Tibial nerve (tissue), 4 donors: ENCODE measurements around the gene HIP1. TPM values are rescaled to one million over a fixed set of nuclear protein-coding genes. Genes with fewer than 3 reads are reported as not detected.
"Not testable (repeated sequence)": the region's sequence is repeated elsewhere in the genome, so short reads cannot be mapped to it uniquely, and the experiment has no call there.

Experiments used
- DNase-seq, 2 donors: peaks; one replicate each; pipeline ENCODE4 v3.0.0-alpha.2; 2019; ENCODE audit warnings: low spot score in 2 of 2
- H3K27ac ChIP-seq, 4 donors: fragments of 200-600 bp; sonication (generic) in 3 of 4; one replicate each; pipeline ENCODE4 v1.5.1; 2017 to 2019; ENCODE audit warnings: mild to moderate bottlenecking in 1 of 4
- H3K27me3 ChIP-seq, 2 donors: fragments of 200-600 bp; sonication (generic) in 1 of 2; one replicate each; pipeline versions ENCODE4 v1.5.1 to v1.6.0; 2017 to 2019
- H3K36me3 ChIP-seq, 3 donors: fragments of 200-600 bp; sonication (generic); one replicate each; pipeline ENCODE4 v1.5.1; 2018 to 2019
- H3K4me1 ChIP-seq, 4 donors: fragments of 200-600 bp; sonication (generic) in 3 of 4; one replicate each; pipeline ENCODE4 v1.5.1; 2017 to 2019
- H3K4me3 ChIP-seq, 4 donors: fragments of 200-600 bp; sonication (generic) in 3 of 4; one replicate each; pipeline ENCODE4 v1.5.1; 2017 to 2019; ENCODE audit warnings: mild to moderate bottlenecking in 1 of 4, moderate library complexity in 1 of 4
- H3K9me3 ChIP-seq, 4 donors: fragments of 200-600 bp; sonication (generic) in 3 of 4; one replicate each; pipeline ENCODE4 v1.5.1; 2017 to 2019
- CTCF ChIP-seq, 5 experiments: fragments of 200-600 bp in 3 of 5; fragments of 450-650 bp in 2 of 5; sonication (generic) in 3 of 5; IDR thresholded peaks; one replicate each; pipeline ENCODE4 v1.5.1; 2016 to 2019; ENCODE audit warnings: antibody characterized with exemption in 5 of 5, mild to moderate bottlenecking in 3 of 5, moderate library complexity in 2 of 5
- EP300 ChIP-seq, 2 donors: sonication (generic); formaldehyde crosslinking; IDR thresholded peaks; one replicate each; pipeline ENCODE4 v1.6.1; 2017; ENCODE audit warnings: antibody characterized with exemption in 2 of 2, mild to moderate bottlenecking in 1 of 2
- POLR2A ChIP-seq, 2 donors: fragments of 450-650 bp; IDR thresholded peaks; one replicate each; pipeline ENCODE4 v1.6.1; 2017; ENCODE audit warnings: antibody characterized with exemption in 2 of 2, mild to moderate bottlenecking in 2 of 2, moderate library complexity in 2 of 2
- WGBS, 2 donors: methylation state at CpG; one replicate each; pipeline ENCODE4 v1.1.5; 2018; 5-methylcytosine and 5-hydroxymethylcytosine counted together
- total RNA-seq, 4 donors: library from RNA; depleted of rRNA; stranded (reverse); fragments of >200 nt; gene quantifications; one replicate each; pipeline ENCODE4 v1.1.0, GENCODE V29; 2016

Gene HIP1
- total RNA-seq, 4 donors from 2014 or later: 43.2 to 59.7 (median 49.8) TPM

- 89 to 91% methylated on average over 12 of the region's 12 CpGs for WGBS, 2 donors
- no peak overlapping the region for H3K27ac ChIP-seq
- H3K36me3 ChIP-seq: peaks cover 0 to 17% (median 0%) of the 10 kb centered on the region in 3 donors
- no peak for TF ChIP-seq EP300 (IDR thresholded peaks at IDR 0.05)
- no peak for TF ChIP-seq POLR2A (IDR thresholded peaks at IDR 0.05)
- no peak for TF ChIP-seq CTCF (IDR thresholded peaks at IDR 0.05)
- H3K4me1 ChIP-seq: peaks cover 0 to 2% (median 0%) of the 10 kb centered on the region in 4 donors
- no peak for DNase-seq
- no peaks in the 10 kb centered on the region for H3K9me3 ChIP-seq
- H3K4me3 ChIP-seq: no peak overlapping the region
- no peaks in the 10 kb centered on the region for H3K27me3 ChIP-seq
Observed at GRCh38 chr7:75699993-75700392, 38.7 kb downstream of the HIP1 start.

DNA sequence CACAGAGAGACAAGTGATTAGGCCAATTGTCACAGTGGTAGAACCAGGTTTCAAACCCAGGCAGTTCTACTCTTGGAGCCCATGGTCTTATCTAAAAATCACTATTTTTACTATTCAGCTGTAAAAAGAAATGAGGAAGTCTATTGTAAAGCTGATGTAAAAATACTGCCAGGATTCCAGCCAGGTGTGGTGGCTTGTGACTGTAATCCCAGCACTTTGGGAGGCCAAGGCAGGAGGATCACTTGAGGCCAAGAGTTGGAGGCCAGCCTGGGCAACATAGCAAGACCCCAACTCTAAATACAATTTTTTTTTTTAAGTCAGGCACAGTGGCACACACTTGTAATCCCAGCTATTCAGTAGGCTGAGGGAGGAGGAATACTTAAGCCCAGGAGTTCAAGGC, 40.4 kb downstream of the HIP1 start:
- Histone ChIP-seq H3K27ac (no peak overlapping the region), H3K36me3 (peaks cover 0 to 17% (median 0%) of the 10 kb centered on the region in 3 donors), H3K9me3 (no peaks in the 10 kb centered on the region), H3K4me1 (peaks cover 0 to 3% (median 0%) of the 10 kb centered on the region in 4 donors), H3K4me3 (no peak overlapping the region), H3K27me3 (no peaks in the 10 kb centered on the region)
- no peak for TF ChIP-seq EP300 (IDR thresholded peaks at IDR 0.05)
- TF ChIP-seq POLR2A (IDR thresholded peaks at IDR 0.05): no peak
- TF ChIP-seq CTCF (IDR thresholded peaks at IDR 0.05): no peak
- no peak for DNase-seq

DNA sequence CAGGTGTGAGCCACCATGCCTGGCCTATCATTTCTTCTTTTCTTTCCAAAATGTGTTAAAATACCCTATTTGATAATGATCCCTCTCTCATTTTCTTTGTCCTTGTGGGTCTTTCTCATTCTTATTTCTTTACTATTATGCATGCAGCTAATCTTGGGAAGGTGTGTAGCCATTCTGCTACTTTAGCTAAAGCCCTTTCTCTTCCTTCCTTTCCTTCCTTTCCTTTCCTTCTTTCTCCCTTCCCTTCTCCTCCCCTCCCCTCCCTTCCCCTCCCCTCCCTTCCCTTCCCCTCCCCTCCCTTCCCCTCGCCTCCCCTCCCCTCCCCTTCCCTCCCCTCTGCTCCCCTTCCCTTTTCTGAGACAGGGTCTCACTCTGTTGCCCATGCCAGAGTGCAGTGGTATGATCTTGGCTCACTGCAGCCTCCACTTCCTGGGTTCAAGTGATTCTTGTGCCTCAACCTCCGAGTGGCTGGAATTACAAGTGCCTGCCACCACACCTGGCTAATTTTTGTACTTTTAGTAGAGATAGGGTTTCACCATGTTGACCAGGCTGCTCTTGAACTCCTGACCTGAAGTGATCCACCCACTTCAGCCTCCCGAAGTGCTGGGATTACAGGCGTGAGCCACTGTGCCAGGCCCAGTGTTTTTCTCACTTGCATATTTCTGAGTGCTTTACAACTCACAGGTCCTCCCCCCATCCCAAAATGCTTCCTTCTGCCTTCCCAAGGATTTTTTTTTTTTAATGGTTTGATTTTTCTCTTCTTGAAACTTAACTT, 42.3 kb downstream of the HIP1 start:
- H3K27ac ChIP-seq: no peak overlapping the region
- H3K9me3 ChIP-seq: no peaks in the 10 kb centered on the region
- WGBS, 2 donors: 89 to 91% methylated on average over 4 of the region's 4 CpGs
- TF ChIP-seq POLR2A (IDR thresholded peaks at IDR 0.05): no peak
- TF ChIP-seq CTCF (IDR thresholded peaks at IDR 0.05): no peak
- no peak for TF ChIP-seq EP300 (IDR thresholded peaks at IDR 0.05)
- no peaks in the 10 kb centered on the region for H3K27me3 ChIP-seq
- H3K4me3 ChIP-seq: no peak overlapping the region
- peaks cover 0 to 3% (median 0%) of the 10 kb centered on the region in 4 donors for H3K4me1 ChIP-seq
- no peak for DNase-seq
- peaks cover 0 to 17% (median 0%) of the 10 kb centered on the region in 3 donors for H3K36me3 ChIP-seq

DNA sequence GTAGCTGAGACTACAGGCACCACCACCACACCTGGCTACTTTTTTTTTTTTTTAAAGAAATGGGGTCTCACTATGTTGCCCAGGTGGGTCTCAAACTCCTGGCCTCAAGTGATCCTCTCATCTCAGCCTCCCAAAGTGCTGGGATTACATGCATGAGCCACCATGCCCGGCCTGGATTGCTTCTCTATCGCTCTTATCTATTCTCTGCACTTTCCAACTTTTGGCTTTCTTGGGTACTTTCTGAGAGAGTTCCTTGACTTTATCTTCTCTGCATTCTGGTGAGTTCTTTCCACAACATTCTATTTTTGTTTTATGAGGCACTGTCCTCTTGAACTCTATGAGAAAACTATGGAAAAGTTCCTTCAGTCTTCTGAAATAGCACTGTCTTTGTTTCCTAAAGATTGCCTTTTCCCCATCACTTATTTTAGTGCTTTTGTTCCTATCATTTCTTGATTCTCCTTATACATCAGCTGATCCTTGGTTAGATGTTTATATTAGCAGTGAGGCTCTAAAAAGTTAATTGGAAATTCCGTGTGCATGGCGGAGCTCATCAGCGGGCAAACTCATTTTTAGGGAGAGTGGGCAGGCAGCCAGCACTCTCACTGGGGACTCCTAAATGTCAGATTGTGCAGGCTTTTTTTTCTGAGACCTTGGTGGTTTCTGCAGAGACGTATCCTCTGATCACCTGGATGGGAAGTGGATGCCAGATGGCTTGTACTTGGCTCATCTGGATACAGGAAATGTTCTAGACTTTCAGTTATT, 43.9 kb downstream of the HIP1 start:
- H3K9me3 ChIP-seq: no peaks in the 10 kb centered on the region
- no peak overlapping the region for H3K27ac ChIP-seq
- H3K27me3 ChIP-seq: no peaks in the 10 kb centered on the region
- H3K4me3 ChIP-seq: no peak overlapping the region
- no peak for DNase-seq
- TF ChIP-seq POLR2A (IDR thresholded peaks at IDR 0.05) (no peak), EP300 (IDR thresholded peaks at IDR 0.05) (no peak), CTCF (IDR thresholded peaks at IDR 0.05) (no peak)
- H3K36me3 ChIP-seq: peaks cover 0 to 12% (median 0%) of the 10 kb centered on the region in 3 donors
- 45 to 46% methylated on average over 6 of the region's 6 CpGs for WGBS, 2 donors
- H3K4me1 ChIP-seq: peaks cover 0 to 3% (median 0%) of the 10 kb centered on the region in 4 donors

DNA sequence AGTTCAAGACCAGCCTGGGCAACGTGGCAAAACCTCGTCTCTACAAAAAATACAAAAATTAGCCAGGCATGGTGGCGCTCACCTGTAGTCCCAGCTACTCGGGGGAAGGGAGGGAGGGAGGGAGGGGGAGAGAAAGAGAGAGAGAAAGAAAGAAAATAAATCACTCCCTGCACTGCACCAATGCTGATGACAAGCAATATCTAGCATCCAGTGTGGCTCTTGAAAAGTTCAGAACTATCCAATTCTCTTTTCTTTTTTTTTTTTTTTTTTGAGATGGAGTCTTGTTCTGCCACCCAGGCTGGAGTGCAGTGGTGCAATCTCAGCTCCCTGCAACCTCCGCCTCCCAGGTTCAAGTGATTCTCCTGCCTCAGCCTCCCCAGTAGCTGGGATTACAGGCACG, 45.1 kb downstream of the HIP1 start:
- not testable (repeated sequence) for H3K9me3 ChIP-seq

More for the DNA sequence above, 45.1 kb downstream of the HIP1 start:
- H3K4me3 ChIP-seq, H3K36me3 ChIP-seq, DNase-seq, H3K27me3 ChIP-seq, H3K27ac ChIP-seq: not testable (repeated sequence)
- WGBS, 2 donors: 94 to 95% methylated on average over 6 of the region's 6 CpGs
- H3K4me1 ChIP-seq: peaks cover 0 to 11% (median 2%) of the 10 kb centered on the region in 4 donors
